Activated naive CD4-positive, alpha-beta T cell treated with anti-CD3 and anti-CD28 coated beads, Interleukin-2, amount 10 ng/mL, durations not matched to agents 5 hours and 36 hours (primary cell): ENCODE results near the gene NEURL1. TPM values are rescaled to one million over a fixed set of nuclear protein-coding genes. Genes with fewer than 3 reads are reported as not detected.

Experiments
- total RNA-seq, 2 experiments: library from RNA; stranded (reverse); gene quantifications; one replicate each; pipeline ENCODE4 v1.2.3, GENCODE V29; 2021

NEURL1 gene
- 1 to 10 TPM; 1.0 to 1.1 TPM for total RNA-seq

DNA sequence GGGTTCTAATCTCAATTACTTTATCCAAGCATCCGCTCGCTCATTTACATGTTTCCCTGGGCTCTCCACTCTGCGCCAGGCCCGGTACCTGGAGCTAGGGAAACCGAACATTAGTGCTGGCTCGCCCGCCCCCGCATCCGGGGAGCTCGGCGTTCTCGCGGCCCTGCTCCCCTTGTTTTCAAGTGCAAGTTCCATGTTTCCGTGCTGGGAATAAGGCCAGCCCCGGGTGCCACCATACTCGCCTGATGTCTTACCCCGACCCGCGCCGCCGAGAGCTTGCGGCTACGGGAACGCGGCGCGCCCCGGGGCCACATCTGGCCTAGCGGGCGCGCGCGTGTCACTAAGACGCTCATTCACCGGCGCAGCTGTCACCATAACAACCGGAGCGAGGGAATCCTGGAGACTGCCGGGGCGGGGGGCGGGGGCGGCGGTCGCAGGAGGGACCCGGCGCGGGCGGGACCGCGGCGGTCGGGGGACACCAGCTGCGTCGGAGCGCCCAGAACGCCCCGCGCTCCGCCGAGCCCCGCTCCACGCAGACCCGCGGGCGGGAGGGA lies at the start of gene NEURL1:
Gene NEURL1, plus strand, starts transcription at position 344 of the 554 bp plus-strand sequence. CDS start 683 bp downstream, outside the sequence.

DNA sequence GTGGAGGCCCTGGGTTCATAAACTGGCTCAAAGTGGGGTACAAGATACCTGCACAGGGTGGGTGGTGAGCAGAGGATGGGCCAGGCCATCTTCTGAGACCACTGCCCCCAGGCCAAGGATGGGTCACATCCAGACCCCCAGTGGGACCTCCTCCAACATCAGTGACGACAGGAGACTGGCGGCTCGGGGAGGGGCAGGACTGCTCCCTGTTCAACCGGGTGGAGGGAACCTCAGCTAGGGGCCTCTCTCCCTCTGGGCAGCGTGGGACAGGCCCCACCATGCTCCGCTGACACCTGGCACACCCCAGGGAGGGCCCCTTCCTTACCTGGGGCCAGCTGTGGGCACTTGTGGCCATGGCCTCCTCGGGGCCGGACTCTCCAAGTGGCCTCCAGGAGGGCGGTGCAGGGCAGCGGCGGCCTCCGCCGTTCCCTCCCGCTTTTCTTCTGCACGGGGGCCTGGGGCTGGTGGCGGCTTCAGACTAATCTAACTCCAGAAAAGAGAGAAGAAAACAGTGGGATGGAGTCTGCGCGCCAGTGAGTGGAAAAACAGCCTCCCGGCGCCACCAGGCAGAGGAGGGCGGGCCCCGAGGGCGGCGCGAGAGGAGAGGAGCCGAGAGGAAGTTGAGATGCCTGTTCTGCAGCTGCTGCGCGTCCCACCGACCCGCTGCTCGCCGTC lies 41.5 kb upstream of the NEURL1 start, which contains the start of gene CALHM2:
Gene CALHM2, minus strand, starts transcription at position 540 of the 675 bp plus-strand sequence. CDS start 2,429 bp downstream, outside the sequence.

DNA sequence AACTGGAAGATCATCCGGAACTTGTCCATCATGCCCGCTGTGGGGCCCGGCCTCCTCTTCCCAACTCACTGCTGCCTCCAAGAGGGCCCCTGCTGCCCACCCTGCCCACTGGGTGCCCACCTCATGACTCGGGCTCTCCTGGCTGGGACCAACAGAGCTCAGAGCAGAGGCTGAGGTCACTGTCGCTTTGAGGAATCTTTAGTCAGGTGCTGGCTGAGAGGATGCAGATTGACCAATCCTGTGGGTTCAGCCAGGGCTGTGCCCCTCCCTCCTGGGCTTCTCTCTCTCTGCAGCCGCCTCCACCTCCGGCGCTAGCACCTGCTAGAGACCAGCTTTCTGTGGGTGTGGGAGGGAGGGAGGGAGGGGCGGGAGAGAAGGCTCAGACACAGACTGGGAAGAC lies 34.8 kb upstream of the NEURL1 start, which contains the start of gene CALHM1:
Gene CALHM1, minus strand, starts transcription at position 181 of the 400 bp plus-strand sequence. Its CDS starts 149 bp downstream, at position 32.

DNA sequence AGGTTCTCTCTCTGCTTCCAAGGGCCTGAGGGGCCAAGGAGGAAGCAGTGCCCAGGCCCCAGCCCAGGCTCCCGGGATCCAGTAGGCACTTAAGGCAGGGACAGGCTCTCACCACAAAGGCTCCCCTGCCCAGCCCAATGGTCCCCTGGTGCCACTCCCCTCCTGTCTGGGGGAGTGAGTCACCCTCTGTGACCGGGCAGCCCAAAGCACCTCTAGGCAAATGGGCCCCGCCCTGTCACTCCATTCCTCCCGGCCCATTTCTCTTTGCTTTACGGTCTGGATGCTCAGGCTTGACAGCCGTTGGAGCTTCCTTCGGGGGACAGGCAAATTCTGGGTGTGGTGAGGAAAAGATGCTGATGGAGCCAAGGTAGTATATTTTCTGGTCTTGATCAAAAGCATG lies 14.4 kb upstream of the NEURL1 start, which contains the start of gene CALHM3:
Gene CALHM3, minus strand, starts transcription at position 106 of the 400 bp plus-strand sequence. CDS start 208 bp downstream, outside the sequence.

Other genes starting within 250 kb of the NEURL1 start
- not detected for gene RPEL1, start 247.8 kb upstream of the NEURL1 start, total RNA-seq
- gene INA, start 216.6 kb upstream of the NEURL1 start, total RNA-seq, result under 1 TPM in 1 of 2 experiments, not detected in 1; 0.10 TPM
- gene PCGF6, start 142.6 kb upstream of the NEURL1 start, total RNA-seq, result 10 to 100 TPM; 11.0 to 11.1 TPM
- 1 to 10 TPM; 9.0 to 9.3 TPM for gene TAF5, start 125.7 kb upstream of the NEURL1 start, total RNA-seq
- 100 to 1,000 TPM; 253 to 261 TPM for gene ATP5MK, start 97.2 kb upstream of the NEURL1 start, total RNA-seq
- gene PDCD11, start 97.1 kb upstream of the NEURL1 start, total RNA-seq, result 10 to 100 TPM; 36.6 to 40.7 TPM
- 100 to 1,000 TPM; 108 to 110 TPM for gene CALHM2, start 41.3 kb upstream of the NEURL1 start, total RNA-seq
- gene CALHM1, start 34.8 kb upstream of the NEURL1 start, total RNA-seq, result under 1 TPM; 0.25 to 0.29 TPM
- gene CALHM3, start 14.5 kb upstream of the NEURL1 start, total RNA-seq, result under 1 TPM; 0.14 to 0.20 TPM